K562 (cell line): ENCODE results near the gene TTLL11. TPM values are rescaled to one million over a fixed set of nuclear protein-coding genes. Genes with fewer than 3 reads are reported as not detected.

Experiments used
- CSDE1 ChIP-seq, 2 experiments: fragments of 450-650 bp; IDR thresholded peaks; 2 replicates each; pipeline ENCODE4 v1.6.1; 2016; ENCODE audit warnings: mild to moderate bottlenecking in 1 of 2
- ELF4 ChIP-seq: fragments of 450-650 bp; formaldehyde crosslinking; IDR thresholded peaks from 2 replicates; pipeline ENCODE4 v1.4.0; 2022; ENCODE audit warnings: missing genetic modification characterization
- FOS ChIP-seq: IDR thresholded peaks from 3 replicates; pipeline ENCODE4 v1.6.1; 2011; ENCODE audit not compliant: insufficient read length; ENCODE audit errors: extremely low read depth
- RB1 ChIP-seq: fragments of 450-650 bp; IDR thresholded peaks from 2 replicates; pipeline ENCODE4 v1.6.1; 2017; ENCODE audit warnings: low read depth, mild to moderate bottlenecking
- RNF2 ChIP-seq: sonication (generic); IDR thresholded peaks from 2 replicates; pipeline ENCODE4 v1.6.1; 2016
- TEAD4 ChIP-seq, 2 experiments: sonication (generic) in 1 of 2; formaldehyde crosslinking in 1 of 2; IDR thresholded peaks; 2 replicates each; pipeline versions ENCODE4 v1.6.1 to v1.8.0; 2012 to 2022; ENCODE audit warnings: borderline replicate concordance in 1 of 2, inconsistent platforms in 1 of 2, low read length in 1 of 2, mild to moderate bottlenecking in 1 of 2, missing genetic modification reagents in 1 of 2
- ZNF212 ChIP-seq: fragments of 450-650 bp; formaldehyde crosslinking; IDR thresholded peaks from 2 replicates; pipeline ENCODE4 v1.4.0; 2020; ENCODE audit warnings: mild to moderate bottlenecking
- ZNF766 ChIP-seq: fragments of 200-800 bp; sonication (Bioruptor generic); conservative IDR thresholded peaks from 2 replicates; pipeline ENCODE4 v1.6.1; 2016; ENCODE audit warnings: missing genetic modification characterization, missing compliant biosample characterization
- polyA plus RNA-seq, 8 experiments: library from polyadenylated mRNA; depleted of rRNA in 4 of 8; stranded (reverse) in 5 of 8; unstranded in 3 of 8; fragments of >200 nt; fragmentation: Nextera tagmentation in 2 of 8; fragmentation: Illumina TruSeq in 1 of 8; extraction: Ambion mirVana in 2 of 8; extraction: Trizol in 1 of 8; gene quantifications; 2 replicates each; pipeline versions ENCODE4 v1.2.1 to v1.2.3, GENCODE V29; 2011 to 2014; ENCODE audit warnings: inconsistent platforms in 1 of 8, missing spikeins in 1 of 8
- total RNA-seq, 7 experiments: library from RNA; depleted of rRNA in 6 of 7; stranded (reverse); fragments of >200 nt in 6 of 7; fragmentation: Illumina TruSeq in 2 of 7; extraction: Trizol in 2 of 7; gene quantifications; 2 replicates each; pipeline versions ENCODE4 v1.2.1 to v1.2.3, GENCODE V29; 2011 to 2021; ENCODE audit warnings: low replicate concordance in 1 of 7
- TF ChIP-seq, protein P1 (sequence below): fragments of 250-450 bp; sonication (Bioruptor Pico); IDR thresholded peaks from 2 replicates; pipeline ENCODE4 v1.8.0; 2021; ENCODE audit warnings: moderate library complexity, mild to moderate bottlenecking, inconsistent platforms
- TF ChIP-seq, protein P2 (sequence below): sonication (generic); formaldehyde crosslinking; IDR thresholded peaks from 2 replicates; pipeline ENCODE4 v1.8.0; 2023; ENCODE audit warnings: missing genetic modification reagents, mild to moderate bottlenecking, borderline replicate concordance
- TF ChIP-seq, protein P3 (sequence below): fragments of 250-450 bp; sonication (Bioruptor Pico); IDR thresholded peaks from 2 replicates; pipeline ENCODE4 v1.5.0; 2021; ENCODE audit warnings: mild to moderate bottlenecking, moderate library complexity

The TTLL11 gene
- total and polyA plus RNA-seq, 9 of the 15 experiments (the other 6 are each of a cell fraction or from before 2014, with no cell fraction given): 0.83 to 4.4 (median 2.7) TPM

DNA sequence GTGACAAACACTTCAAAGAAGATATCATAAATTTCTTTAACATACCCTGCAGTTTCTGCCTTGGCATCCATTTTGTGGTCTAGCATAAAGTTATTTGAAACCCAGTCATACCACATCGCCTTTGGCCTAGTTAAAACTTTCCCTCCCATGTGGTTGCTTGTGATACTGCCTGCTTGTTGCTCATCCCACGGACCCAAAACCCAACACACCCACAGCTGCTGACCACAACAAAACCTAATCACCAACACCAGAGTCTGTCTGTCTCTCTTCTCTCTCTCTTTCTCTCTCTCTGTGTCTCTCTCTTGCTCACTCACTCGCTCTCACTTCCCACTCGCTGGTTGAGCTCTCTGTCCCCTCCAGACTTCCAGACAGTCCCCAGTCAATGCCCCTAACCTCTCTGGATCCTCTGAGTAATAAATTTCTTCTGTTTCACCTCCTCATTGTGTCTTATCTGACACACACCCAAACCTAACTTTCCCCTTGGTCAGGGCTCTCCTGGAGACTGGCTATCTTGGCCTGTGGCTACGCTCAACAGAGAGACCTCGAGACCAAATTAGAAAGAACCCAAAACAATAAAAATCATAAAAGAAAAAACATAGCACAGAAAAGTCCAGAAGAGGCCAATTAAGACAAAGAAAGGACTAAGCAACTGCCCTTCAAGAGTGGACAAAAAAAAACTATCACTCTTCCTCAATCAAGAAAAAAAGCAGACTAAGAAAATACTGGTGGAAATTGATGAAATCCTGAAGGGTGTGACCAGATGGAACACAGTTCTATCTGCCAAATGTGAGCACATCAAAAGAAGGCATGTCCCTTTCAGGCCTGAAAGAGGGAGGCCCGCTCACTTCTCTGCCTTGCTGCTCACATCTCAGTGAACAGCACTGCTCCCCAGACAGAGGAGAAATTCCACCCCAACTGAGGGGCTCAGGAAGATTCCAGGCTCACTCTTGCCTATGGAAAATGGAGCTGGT lies 41.5 kb downstream of the TTLL11 start (continued):
- TF ChIP-seq CSDE1 (IDR thresholded peaks at IDR 0.05) (no peak), RB1 (no peak), ZNF212 (CRISPR knock-in tag) (peak; percentile 99), ZNF766 (CRISPR knock-in tag) (peak; percentile 77), ELF4 (CRISPR knock-in tag) (peak; percentile 94; the same call in 1 of the 2 replicates), RNF2 (0 out of 2 replicates have a peak, but pooled peaks have one; percentile 36), FOS (no peak), TEAD4 (IDR thresholded peaks at IDR 0.05; ENCODE audit: low read length) (peak; percentile 89), TEAD4 (CRISPR knock-in tag; IDR thresholded peaks at IDR 0.05; ENCODE audit: borderline replicate concordance) (no peak)
- TF ChIP-seq, protein P1, sequence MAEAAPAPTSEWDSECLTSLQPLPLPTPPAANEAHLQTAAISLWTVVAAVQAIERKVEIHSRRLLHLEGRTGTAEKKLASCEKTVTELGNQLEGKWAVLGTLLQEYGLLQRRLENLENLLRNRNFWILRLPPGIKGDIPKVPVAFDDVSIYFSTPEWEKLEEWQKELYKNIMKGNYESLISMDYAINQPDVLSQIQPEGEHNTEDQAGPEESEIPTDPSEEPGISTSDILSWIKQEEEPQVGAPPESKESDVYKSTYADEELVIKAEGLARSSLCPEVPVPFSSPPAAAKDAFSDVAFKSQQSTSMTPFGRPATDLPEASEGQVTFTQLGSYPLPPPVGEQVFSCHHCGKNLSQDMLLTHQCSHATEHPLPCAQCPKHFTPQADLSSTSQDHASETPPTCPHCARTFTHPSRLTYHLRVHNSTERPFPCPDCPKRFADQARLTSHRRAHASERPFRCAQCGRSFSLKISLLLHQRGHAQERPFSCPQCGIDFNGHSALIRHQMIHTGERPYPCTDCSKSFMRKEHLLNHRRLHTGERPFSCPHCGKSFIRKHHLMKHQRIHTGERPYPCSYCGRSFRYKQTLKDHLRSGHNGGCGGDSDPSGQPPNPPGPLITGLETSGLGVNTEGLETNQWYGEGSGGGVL (CRISPR knock-in tag): no peak
- TF ChIP-seq, protein P2, sequence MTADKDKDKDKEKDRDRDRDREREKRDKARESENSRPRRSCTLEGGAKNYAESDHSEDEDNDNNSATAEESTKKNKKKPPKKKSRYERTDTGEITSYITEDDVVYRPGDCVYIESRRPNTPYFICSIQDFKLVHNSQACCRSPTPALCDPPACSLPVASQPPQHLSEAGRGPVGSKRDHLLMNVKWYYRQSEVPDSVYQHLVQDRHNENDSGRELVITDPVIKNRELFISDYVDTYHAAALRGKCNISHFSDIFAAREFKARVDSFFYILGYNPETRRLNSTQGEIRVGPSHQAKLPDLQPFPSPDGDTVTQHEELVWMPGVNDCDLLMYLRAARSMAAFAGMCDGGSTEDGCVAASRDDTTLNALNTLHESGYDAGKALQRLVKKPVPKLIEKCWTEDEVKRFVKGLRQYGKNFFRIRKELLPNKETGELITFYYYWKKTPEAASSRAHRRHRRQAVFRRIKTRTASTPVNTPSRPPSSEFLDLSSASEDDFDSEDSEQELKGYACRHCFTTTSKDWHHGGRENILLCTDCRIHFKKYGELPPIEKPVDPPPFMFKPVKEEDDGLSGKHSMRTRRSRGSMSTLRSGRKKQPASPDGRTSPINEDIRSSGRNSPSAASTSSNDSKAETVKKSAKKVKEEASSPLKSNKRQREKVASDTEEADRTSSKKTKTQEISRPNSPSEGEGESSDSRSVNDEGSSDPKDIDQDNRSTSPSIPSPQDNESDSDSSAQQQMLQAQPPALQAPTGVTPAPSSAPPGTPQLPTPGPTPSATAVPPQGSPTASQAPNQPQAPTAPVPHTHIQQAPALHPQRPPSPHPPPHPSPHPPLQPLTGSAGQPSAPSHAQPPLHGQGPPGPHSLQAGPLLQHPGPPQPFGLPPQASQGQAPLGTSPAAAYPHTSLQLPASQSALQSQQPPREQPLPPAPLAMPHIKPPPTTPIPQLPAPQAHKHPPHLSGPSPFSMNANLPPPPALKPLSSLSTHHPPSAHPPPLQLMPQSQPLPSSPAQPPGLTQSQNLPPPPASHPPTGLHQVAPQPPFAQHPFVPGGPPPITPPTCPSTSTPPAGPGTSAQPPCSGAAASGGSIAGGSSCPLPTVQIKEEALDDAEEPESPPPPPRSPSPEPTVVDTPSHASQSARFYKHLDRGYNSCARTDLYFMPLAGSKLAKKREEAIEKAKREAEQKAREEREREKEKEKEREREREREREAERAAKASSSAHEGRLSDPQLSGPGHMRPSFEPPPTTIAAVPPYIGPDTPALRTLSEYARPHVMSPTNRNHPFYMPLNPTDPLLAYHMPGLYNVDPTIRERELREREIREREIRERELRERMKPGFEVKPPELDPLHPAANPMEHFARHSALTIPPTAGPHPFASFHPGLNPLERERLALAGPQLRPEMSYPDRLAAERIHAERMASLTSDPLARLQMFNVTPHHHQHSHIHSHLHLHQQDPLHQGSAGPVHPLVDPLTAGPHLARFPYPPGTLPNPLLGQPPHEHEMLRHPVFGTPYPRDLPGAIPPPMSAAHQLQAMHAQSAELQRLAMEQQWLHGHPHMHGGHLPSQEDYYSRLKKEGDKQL (CRISPR knock-in tag): no peak
- TF ChIP-seq, protein P3, sequence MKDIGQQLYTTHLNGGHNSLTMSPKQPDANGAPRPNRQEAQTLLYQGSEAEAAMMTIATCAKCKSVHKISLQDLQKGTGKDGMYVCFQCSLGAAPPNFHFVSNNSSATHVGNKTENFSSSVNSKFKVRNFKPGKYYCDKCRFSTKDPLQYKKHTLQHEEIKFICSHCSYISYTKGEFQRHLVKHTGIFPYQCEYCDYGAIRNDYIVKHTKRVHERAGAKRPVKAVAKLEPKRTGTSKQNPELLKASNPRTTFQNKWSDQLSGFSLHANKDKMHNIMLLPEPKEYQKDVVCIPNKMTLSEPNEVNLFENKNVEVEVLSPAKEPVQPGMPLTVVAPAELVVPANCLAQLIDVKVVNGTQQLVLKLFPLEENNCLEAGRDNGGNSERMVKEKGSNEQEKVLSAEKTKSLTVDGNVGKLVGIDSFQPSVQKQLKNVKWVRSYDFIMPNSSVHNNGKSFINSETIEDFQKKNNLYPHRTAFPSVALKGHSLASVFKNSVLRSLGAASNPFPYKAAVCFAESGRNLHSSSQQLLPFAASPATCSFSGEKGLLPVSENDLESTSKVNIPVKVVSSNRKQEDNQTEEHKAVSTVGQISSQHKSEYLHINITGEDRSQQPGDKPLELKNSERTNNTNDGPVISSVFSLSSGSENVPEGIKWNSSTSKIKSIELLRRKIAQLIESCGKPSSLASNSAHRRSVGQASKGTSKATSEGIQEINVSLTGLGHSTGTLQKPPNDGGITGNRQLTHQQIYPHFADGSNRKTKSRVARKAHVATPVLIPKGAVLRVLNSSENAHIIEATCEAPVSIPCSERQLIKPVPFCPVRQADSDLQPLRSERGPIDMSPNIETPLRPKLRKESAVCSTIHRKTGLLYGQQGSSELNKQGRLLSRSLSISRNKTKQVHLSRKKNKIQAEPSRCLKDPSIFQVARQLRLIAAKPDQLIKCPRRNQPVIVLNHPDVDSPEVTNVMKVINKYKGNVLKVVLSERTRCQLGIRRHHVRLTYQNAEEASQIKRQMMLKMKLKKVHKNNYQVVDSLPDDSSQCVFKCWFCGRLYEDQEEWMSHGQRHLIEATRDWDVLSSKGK (CRISPR knock-in tag): no peak
